Activated CD8-positive, alpha-beta T cell treated with anti-CD3 and anti-CD28 coated beads for 36 hours (primary cell): ENCODE results near the gene PMS2. TPM values are rescaled to one million over a fixed set of nuclear protein-coding genes. Genes with fewer than 3 reads are reported as not detected.

ENCODE experiments used
- ATAC-seq: fragments of 200-7000 bp; cut with Tn5 transposase; one replicate; pipeline ENCODE4 v1.10.0; 2021; ENCODE audit warnings: mild to moderate bottlenecking, moderate library complexity
- CTCF ChIA-PET: fragments of 350-600 bp; sonication (Branson Sonifier 250); formaldehyde crosslinking; loops from one replicate; lab custom pipeline; 2021; ENCODE audit warnings: antibody characterized with exemption; lab: Charles Lee
- POLR2A ChIA-PET: fragments of 350-600 bp; sonication (Branson Sonifier 250); formaldehyde crosslinking; loops from one replicate; lab custom pipeline; 2021; ENCODE audit warnings: antibody characterized with exemption; lab: Charles Lee
- DNase-seq: peaks from one replicate; pipeline ENCODE4 v3.0.0-alpha.2; 2020
- H3K27ac Mint-ChIP-seq: one replicate; pipeline ENCODE4 v1.8.0; 2021; ENCODE audit warnings: mild to moderate bottlenecking, mixed read lengths
- H3K27me3 Mint-ChIP-seq: one replicate; pipeline ENCODE4 v1.8.0; 2021; ENCODE audit warnings: mixed read lengths
- H3K36me3 Mint-ChIP-seq: one replicate; pipeline ENCODE4 v1.8.0; 2021; ENCODE audit warnings: low read depth, mixed read lengths
- H3K4me1 Mint-ChIP-seq: one replicate; pipeline ENCODE4 v1.8.0; 2021; ENCODE audit warnings: low read depth, mixed read lengths
- H3K4me3 Mint-ChIP-seq: one replicate; pipeline ENCODE4 v1.8.0; 2021; ENCODE audit warnings: mild to moderate bottlenecking, moderate library complexity, mixed read lengths
- H3K9me3 Mint-ChIP-seq: one replicate; pipeline ENCODE4 v1.8.0; 2021; ENCODE audit warnings: mixed read lengths
- intact Hi-C: fragments of 100-400 bp; cut with micrococcal nuclease; formaldehyde crosslinking; loops from one replicate; pipeline ENCODE4 v1.10.0; 2022
- total RNA-seq, 2 experiments: library from RNA; stranded (reverse); gene quantifications; one replicate each; pipeline ENCODE4 v1.2.3, GENCODE V29; 2021
- TF ChIP-seq, protein P1 (sequence below): fragments of 200-600 bp; IDR thresholded peaks from one replicate; pipeline ENCODE4 v1.8.0; 2022; ENCODE audit warnings: antibody characterized with exemption, mild to moderate bottlenecking

PMS2 gene
- total RNA-seq, 2 experiments from 2014 or later: 20.5 to 22.8 TPM

DNA sequence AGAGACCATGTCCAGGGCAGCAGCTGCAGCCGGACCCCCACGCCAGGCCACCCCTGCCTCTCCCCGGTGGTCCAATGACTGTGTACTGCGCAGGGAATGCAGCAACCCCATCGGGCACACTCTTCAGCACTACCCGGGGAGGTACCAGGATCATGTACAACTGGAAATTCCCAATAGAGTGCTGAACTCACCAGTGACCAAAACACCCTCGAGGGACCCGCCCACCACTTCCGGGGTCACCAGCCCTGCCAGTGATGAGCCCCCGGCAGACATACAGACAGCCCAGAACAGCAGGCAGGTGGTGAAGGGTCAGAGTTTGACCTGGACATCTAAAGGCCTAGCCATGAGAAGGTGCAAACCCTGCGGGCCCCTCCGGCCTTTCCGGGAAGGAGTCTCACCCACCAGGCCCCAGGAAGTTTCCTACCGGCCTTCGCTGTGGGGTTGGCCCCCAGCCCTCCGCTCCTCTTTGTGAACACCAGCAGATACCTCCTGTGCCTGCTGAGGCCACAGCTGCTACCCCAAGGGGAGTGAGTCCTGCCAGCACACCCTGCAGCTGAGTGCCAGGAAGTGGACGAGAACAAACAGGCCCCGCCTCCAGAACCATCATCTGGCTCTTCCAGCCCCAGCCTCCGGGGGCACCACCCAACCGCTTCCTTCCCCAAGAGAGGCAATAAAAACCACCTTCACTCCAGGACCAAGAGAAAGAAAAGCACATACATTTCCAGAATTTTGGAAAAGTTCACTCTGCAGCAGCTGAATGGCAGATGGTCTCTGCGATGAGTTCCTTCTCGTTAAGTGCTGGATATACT, 17.4 kb upstream of the PMS2 start:
- Mint-ChIP-seq H3K4me1 (peaks cover 17% of the 10 kb centered on the region), H3K9me3 (no peaks in the 10 kb centered on the region), H3K27me3 (no peaks in the 10 kb centered on the region), H3K27ac (peak overlapping the region; percentile 82), H3K4me3 (peak overlapping the region; percentile 11), H3K36me3 (peaks cover 66% of the 10 kb centered on the region)
- TF ChIP-seq, protein P1, sequence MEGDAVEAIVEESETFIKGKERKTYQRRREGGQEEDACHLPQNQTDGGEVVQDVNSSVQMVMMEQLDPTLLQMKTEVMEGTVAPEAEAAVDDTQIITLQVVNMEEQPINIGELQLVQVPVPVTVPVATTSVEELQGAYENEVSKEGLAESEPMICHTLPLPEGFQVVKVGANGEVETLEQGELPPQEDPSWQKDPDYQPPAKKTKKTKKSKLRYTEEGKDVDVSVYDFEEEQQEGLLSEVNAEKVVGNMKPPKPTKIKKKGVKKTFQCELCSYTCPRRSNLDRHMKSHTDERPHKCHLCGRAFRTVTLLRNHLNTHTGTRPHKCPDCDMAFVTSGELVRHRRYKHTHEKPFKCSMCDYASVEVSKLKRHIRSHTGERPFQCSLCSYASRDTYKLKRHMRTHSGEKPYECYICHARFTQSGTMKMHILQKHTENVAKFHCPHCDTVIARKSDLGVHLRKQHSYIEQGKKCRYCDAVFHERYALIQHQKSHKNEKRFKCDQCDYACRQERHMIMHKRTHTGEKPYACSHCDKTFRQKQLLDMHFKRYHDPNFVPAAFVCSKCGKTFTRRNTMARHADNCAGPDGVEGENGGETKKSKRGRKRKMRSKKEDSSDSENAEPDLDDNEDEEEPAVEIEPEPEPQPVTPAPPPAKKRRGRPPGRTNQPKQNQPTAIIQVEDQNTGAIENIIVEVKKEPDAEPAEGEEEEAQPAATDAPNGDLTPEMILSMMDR: no peak
- ChIA-PET CTCF (interaction anchor here (1.3 to 1.4 kb wide), 3 partner anchors 80 to 297 kb away, joined by 3 to 7 read pairs (median 5); no protein-coding TSS in a partner anchor), POLR2A (interaction anchor here (0.6 to 1.7 kb wide), 7 partner anchors 11 to 599 kb away, joined by 3 to 5 read pairs (median 4); partner anchors contain the start of genes AIMP2 and PMS2)
- DNase-seq (peak; percentile 81), ATAC-seq (peak; percentile 99)
- intact Hi-C loops: no loop called here

DNA sequence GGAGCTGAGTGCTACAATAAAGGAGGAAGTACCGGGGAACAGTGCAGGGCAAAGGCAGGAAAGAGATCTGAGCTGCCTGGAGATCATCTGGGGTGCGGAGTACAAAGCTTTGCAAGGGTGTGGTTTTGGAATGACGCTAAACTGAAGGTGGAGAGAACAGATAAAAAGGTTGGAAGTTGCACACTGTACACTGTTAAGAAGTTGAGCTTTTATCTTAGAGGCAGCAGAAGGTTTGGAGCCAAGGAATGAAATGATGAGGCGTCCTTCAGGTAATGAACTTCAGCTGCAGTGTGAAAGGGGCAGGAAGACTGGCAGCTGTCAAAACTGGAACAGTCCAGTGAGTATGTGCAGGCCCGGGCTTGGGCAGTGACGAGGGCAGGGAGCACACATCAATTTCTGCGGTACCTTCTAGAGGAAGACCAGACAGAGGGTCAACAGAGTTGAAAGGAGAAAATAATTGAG, 15.2 kb upstream of the PMS2 start:
- Mint-ChIP-seq H3K27me3 (no peaks in the 10 kb centered on the region), H3K4me3 (no peak overlapping the region)
- intact Hi-C loops: no loop called here

DNA sequence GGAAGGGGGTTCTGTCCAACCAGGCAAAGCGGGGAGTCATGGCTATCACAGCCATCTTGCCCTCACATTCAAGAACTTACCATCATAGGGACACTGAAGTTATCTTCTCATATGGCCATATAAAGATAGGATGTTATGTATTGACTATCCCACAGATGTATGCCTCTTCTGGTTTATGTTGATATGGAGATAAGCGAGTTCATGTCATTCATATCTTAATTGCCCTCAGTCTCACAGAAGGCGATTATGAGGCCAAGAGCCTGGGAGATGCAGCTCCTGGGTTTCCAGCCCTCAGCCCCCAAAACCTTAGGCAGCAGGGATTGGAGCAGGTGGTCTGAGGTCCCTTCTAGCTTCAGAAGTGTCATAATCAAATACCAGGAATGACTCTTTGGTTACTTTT, 13.9 kb upstream of the PMS2 start:
- TF ChIP-seq, protein P1: no peak
- ChIA-PET CTCF (interaction anchor here (1.5 kb wide), 1 partner anchor 21 kb away, joined by 3 read pairs; no protein-coding TSS in a partner anchor), POLR2A (interaction anchor here (1.9 kb wide), 1 partner anchor 22 kb away, joined by 4 read pairs; no protein-coding TSS in a partner anchor)
- no peaks in the 10 kb centered on the region for H3K9me3 Mint-ChIP-seq
- no peaks in the 10 kb centered on the region for H3K27me3 Mint-ChIP-seq
- H3K4me3 Mint-ChIP-seq: no peak overlapping the region
- H3K27ac Mint-ChIP-seq: no peak overlapping the region
- no peak for DNase-seq
- ATAC-seq: no peak
- intact Hi-C loops: no loop called here
- H3K36me3 Mint-ChIP-seq: peaks cover 71% of the 10 kb centered on the region
- peaks cover 17% of the 10 kb centered on the region for H3K4me1 Mint-ChIP-seq

More for the DNA sequence above, 15.2 kb upstream of the PMS2 start:
- ChIA-PET POLR2A (interaction anchor here (0.7 to 1.9 kb wide), 2 partner anchors 8 to 21 kb away, joined by 3 to 4 read pairs; no protein-coding TSS in a partner anchor), CTCF (interaction anchor here (0.6 to 1.9 kb wide), 4 partner anchors 13 to 299 kb away, joined by 3 to 6 read pairs (median 3); no protein-coding TSS in a partner anchor)
- ATAC-seq: no peak
- no peaks in the 10 kb centered on the region for H3K9me3 Mint-ChIP-seq
- H3K27ac Mint-ChIP-seq: peak overlapping the region; percentile 9
- no peak for DNase-seq
- peaks cover 78% of the 10 kb centered on the region for H3K36me3 Mint-ChIP-seq
- TF ChIP-seq, protein P1: no peak
- H3K4me1 Mint-ChIP-seq: peaks cover 17% of the 10 kb centered on the region

DNA sequence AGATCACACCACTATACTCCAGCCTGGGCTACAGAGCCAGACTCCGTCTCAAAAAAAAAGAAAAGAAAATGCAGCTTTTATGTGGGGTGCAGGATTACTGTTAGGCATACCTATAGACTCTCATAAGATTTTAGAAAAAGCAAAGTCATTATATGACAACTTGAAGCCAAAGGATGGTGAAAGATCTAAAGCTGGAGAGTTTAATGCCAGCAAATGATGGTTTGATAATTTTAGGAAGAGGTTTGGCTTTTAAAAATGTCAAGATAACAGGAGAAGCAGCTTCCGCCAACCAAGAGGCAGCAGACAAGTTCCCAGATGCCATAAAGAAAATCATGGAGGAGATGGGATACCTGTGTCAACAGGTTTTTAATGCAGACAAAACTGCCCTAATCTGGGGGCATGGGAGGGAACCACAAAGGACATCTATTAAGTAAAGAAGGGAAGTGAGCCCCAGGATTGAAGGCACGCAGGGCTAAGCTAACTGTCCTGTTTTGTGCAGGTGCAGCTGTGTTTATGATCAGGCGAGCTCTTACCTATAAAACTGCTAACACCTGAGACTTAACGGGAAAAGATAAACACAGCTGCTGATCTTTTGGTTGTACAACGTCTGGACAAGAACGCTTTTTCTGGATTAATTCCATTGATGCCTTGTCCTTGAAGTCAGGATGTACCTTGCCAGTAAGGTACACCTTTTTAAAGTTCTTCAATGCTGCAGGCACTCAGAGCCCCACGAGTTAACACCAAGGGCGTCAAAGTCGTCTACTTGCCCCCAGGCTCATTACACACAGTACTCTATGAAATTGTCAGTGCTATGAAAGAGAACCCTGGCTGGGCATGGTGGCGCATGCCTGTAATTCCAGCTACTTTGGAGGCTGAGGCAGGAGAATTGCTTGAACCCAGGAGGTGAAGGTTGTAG, 11.8 kb upstream of the PMS2 start:
- no peak overlapping the region for H3K27ac Mint-ChIP-seq
- TF ChIP-seq, protein P1: no peak
- no peaks in the 10 kb centered on the region for H3K27me3 Mint-ChIP-seq
- ATAC-seq: no peak
- no peak for DNase-seq
- ChIA-PET POLR2A (interaction anchor here (1.0 to 1.2 kb wide), 2 partner anchors 10 to 11 kb away, joined by 3 to 7 read pairs; partner anchors contain the start of genes AIMP2 and PMS2), CTCF (interaction anchor here (0.6 kb wide), 1 partner anchor 29 kb away, joined by 5 read pairs; no protein-coding TSS in a partner anchor)
- H3K4me3 Mint-ChIP-seq: no peak overlapping the region
- peaks cover 67% of the 10 kb centered on the region for H3K36me3 Mint-ChIP-seq
- no peaks in the 10 kb centered on the region for H3K9me3 Mint-ChIP-seq
- peaks cover 8% of the 10 kb centered on the region for H3K4me1 Mint-ChIP-seq
- intact Hi-C loops: no loop called here
